GM18499 (cell line): Measurements from ENCODE around the gene KLC1.

Source experiments
- ATAC-seq: cut with Tn5 transposase; IDR thresholded peaks from one replicate; pipeline ENCODE4 v1.9.1; 2021; ENCODE audit warnings: moderate number of reproducible peaks; ENCODE audit not compliant: insufficient read depth, unreplicated experiment

Gene KLC1

DNA sequence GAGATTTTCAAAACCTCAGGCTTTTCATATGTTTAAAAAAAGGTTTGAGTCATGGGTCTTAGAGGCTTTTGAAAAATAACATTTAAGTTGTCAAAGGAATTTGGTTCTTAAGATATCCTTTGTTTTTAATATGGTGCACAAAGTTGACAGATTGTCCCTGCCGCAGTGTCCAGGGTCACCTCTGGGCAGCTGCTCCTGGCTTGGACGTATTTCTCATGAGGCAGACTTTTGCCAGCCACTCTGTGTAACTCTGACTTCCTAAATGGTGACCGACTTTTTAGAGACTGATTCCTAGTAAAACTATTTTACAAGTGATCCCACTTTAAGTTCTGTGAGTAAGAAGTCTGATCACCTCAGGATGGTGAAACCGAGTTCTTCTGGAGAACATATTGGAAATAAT, 58.7 kb downstream of the KLC1 start:
- no peak for ATAC-seq

DNA sequence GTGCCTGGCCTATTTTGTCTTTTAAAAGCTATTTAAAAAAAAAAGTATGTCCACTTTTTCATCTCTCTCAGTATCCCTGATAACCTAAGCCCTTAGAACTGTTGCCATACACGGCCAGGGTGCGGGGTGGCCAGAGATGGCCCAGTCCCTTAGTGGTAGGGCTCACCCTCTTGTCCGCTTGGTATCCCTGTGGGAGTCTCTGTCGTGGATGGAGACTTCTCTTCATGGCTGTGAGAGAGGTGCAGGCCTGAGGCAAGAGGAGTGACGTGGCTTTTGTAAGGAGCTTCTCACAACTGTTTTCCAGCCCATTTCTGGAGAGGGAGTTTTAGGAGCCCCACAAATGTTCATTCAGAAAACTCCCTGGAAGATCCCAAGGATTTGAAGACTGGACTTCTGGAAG, 59.4 kb downstream of the KLC1 start:
- no peak for ATAC-seq

- no peak for ATAC-seq
Observed at GRCh38 chr14:103688906-103689902, 60.2 kb downstream of the KLC1 start.

DNA sequence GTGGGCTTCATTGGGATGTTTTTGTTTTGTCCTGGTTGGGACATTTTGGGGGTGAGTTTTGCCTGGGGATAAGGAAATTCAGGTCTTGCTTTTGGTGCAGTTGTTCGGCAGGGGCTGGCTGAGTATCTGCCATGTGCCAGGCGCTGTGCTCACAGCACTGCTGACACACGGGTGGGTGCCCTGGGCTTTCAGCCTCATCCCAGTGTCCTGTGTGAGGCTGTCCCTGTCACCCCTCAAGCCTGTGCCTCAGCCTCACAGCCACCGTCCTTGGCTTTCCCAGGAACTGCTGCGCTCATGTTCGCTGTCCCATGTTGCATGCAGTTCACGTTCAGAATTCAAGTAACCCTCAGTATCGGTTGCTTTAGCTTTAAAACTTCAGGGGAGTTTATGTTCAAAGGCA, 61.3 kb downstream of the KLC1 start:
- no peak for ATAC-seq

GRCh38 chr14:103691655-103692054, 62.6 kb downstream of the KLC1 start:
- peak; percentile 47 for ATAC-seq

DNA sequence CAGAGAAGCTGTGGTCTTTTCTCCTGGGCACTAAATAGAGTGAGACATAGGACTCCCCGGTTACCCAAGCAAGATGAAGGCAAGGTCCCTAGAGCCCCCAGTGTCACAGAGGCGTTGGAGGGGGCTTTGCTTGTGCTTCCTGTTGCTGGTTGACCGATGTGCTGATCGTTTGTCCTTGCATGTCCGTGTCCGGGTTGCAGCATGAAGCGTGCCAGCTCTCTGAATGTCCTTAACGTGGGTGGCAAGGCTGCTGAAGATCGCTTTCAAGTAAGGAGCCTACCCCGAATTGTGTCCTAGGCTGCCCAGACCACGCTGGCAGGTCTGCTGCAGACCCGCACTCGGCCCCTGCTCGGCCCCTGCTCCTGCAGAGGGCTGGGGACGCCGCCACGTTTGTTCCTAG, 63.1 kb downstream of the KLC1 start:
- peak; percentile 14 for ATAC-seq

GRCh38 chr14:103692871-103693270, 63.9 kb downstream of the KLC1 start:
- no peak for ATAC-seq

DNA sequence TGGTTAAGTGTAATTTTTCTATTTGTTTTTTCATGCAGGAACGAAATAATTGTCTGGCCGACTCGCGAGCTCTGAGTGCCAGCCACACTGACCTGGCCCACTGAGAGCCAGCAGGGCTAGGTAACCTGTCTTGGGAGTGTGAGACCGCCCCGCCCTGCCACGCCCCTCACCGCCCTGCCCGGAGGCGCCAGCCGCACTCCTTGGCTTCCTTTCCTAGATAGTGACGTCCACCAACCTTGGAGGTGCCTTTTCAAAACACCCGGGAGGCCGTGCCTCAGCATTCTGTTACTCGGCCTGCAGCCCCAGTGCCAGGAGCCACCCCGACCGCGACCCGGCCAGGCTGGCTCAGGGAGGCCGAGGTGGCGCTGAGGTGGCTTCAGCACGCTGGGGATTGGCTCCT, 64.5 kb downstream of the KLC1 start:
- ATAC-seq = no peak

DNA sequence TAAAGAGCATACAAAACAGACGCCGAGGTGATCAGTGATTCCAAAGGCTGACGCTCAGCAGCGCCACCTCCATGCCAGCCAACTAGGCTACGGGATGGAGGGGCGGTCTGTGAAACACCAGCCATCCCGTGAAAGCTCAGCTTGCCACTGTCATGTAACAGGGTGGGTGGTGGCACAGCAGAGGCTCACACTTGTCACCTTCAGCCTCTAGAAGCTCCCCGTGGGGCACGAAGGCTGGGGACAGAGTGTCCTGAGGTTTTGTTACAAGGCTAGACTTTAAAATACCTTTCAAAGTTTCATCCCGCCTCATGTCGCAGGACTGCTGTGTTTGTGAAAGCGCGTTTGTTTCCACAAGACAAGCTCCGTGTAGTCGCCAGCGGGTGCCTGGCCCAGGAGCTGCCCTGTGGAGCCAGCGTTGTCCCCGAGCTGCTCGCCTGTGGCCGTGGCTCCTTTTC, 65.6 kb downstream of the KLC1 start:
- ATAC-seq = no peak

DNA sequence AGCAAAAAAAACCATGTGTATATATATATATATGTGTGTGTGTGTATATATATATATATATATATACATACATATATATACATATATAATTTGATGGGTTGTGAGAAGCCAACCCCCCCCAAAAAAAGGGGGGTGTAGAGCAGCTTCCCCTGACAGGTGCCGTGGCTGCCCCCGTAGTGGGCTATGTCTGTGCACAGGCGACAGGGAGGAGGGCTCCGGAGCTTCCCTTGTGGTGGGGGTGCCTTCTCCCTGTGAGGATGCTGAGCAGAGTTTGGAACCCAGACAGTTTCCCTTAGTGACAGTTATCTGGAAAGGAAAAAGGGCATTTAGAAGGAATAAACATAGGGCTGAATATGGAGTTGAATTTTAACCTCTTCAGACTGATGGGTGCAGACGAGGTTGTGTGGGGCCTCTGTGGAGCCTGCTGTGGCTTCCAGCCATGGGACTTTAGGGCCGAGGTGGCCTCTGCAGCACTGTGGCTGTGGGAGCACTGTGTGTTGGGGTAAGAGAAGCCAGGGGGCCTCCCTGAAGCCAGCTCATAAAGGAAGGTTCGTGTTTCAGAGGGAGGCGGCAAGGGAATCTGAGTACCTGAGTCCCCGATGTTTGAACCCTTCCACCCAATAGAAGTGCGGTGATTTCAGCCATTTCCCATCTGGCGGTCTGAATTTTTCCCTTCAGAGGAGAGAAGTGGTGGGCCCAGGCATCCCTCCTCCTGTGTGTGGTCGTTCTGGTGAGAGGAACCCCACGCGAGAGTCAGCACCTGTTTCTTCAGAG, 66.5 kb downstream of the KLC1 start:
- no peak for ATAC-seq

- ATAC-seq = no peak
Observed at GRCh38 chr14:103696070-103696402, 67.0 kb downstream of the KLC1 start.

GRCh38 chr14:103696466-103697071, 67.6 kb downstream of the KLC1 start:
- ATAC-seq = no peak

GRCh38 chr14:103697206-103697602, 68.2 kb downstream of the KLC1 start:
- ATAC-seq = no peak

DNA sequence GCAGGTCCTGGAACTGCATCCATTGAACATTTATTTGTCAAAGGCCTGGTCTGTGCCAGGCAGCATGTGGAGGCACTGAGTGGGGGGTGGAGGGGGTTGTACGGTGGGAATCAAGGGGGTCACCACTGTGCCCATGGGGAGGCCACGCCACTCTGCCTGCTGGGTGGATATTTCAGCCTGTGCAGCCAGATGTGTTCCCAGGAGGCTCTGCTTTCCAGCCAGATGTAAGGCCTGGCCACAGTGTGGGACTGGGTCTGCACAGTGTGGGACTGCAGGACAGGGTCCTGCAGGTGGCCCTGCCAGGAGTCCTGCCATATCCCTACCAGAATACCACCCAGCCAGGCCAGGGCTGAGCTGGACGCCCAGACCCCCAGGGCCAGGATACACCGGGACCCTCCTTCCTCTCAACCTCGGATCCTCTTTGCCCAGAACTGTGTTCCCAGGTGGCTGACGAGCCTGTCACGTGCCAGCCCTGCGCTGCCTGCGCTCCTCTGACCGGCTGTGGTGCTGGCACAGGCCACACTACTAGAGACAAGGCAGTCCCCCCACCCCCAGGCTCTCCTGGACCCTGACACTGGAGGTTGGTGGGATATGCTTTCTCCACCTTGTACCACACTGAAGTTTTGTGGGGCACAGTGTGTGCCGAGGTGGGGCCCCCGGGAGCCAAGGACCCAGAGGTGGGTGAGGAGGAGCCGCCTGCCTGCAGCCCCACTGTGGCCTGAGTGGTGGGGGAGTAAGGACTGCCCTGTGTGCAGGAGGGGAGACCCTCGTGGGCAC, 68.8 kb downstream of the KLC1 start:
- no peak for ATAC-seq

- ATAC-seq = no peak
Observed at GRCh38 chr14:103698380-103699260, 69.6 kb downstream of the KLC1 start.

- ATAC-seq = no peak
Observed at GRCh38 chr14:103699261-103699661, 70.2 kb downstream of the KLC1 start.

- ATAC-seq = no peak
Observed at GRCh38 chr14:103699901-103700752, 71.1 kb downstream of the KLC1 start.

- no peak for ATAC-seq
Observed at GRCh38 chr14:103700753-103701490, 71.9 kb downstream of the KLC1 start.
